ENCODE measurements around the gene ADAMTS17. TPM values are rescaled to one million over a fixed set of nuclear protein-coding genes. Genes with fewer than 3 reads are reported as not detected.

Gene ADAMTS17
- total RNA-seq, 1 experiment from 2014 or later = 7.7 TPM

- Mint-ChIP-seq H3K4me1 (ENCODE audit: insufficient read depth, unreplicated experiment) (peaks cover 31% of the 10 kb centered on the region), H3K9me3 (ENCODE audit: unreplicated experiment) (peaks cover 2% of the 10 kb centered on the region), H3K27me3 (ENCODE audit: insufficient read depth, unreplicated experiment) (no peaks in the 10 kb centered on the region), H3K36me3 (ENCODE audit: insufficient read depth, unreplicated experiment) (no peaks in the 10 kb centered on the region), H3K4me3 (ENCODE audit: unreplicated experiment) (no peak overlapping the region), H3K27ac (ENCODE audit: low read depth, unreplicated experiment) (no peak overlapping the region)
- no peak for TF ChIP-seq CTCF (IDR thresholded peaks at IDR 0.05; ENCODE audit: unreplicated experiment)
- BruUV-seq (replicated peaks) = no TSS peak
- POLR2A ChIA-PET = no interaction called here
- intact Hi-C loops (cut with micrococcal nuclease) = loop anchor here (2.0 kb wide), 1 partner anchor 146 kb away; no protein-coding TSS in a partner anchor
- CTCF ChIA-PET = interaction anchor here (0.8 to 1.8 kb wide), 2 partner anchors 84 to 224 kb away, joined by 4 to 5 read pairs; no protein-coding TSS in a partner anchor
- no peak for DNase-seq (ENCODE audit: unreplicated experiment)
Measured at GRCh38 chr15:100114571-100114970, 227.2 kb downstream of the ADAMTS17 start.

GRCh38 chr15:100114100-100114499, 227.7 kb downstream of the ADAMTS17 start:
- no peaks in the 10 kb centered on the region for H3K9me3 Mint-ChIP-seq (ENCODE audit: unreplicated experiment)
- CTCF ChIA-PET = interaction anchor here (0.6 to 1.8 kb wide), 3 partner anchors 185 to 459 kb away, joined by 3 to 5 read pairs (median 3); no protein-coding TSS in a partner anchor
- no TSS peak for BruUV-seq (replicated peaks)
- TF ChIP-seq CTCF (IDR thresholded peaks at IDR 0.05; ENCODE audit: unreplicated experiment) = no peak
- no peaks in the 10 kb centered on the region for H3K27me3 Mint-ChIP-seq (ENCODE audit: insufficient read depth, unreplicated experiment)
- POLR2A ChIA-PET = no interaction called here
- intact Hi-C loops (cut with micrococcal nuclease) = loop anchor here (2.0 kb wide), 1 partner anchor 145 kb away; no protein-coding TSS in a partner anchor
- peaks cover 31% of the 10 kb centered on the region for H3K4me1 Mint-ChIP-seq (ENCODE audit: insufficient read depth, unreplicated experiment)
- H3K27ac Mint-ChIP-seq (ENCODE audit: low read depth, unreplicated experiment) = no peak overlapping the region
- H3K4me3 Mint-ChIP-seq (ENCODE audit: unreplicated experiment) = no peak overlapping the region
- no peak for DNase-seq (ENCODE audit: unreplicated experiment)
- H3K36me3 Mint-ChIP-seq (ENCODE audit: insufficient read depth, unreplicated experiment) = no peaks in the 10 kb centered on the region

GRCh38 chr15:100113351-100114080, 228.3 kb downstream of the ADAMTS17 start:
- Mint-ChIP-seq H3K27me3 (ENCODE audit: insufficient read depth, unreplicated experiment) (no peaks in the 10 kb centered on the region), H3K27ac (ENCODE audit: low read depth, unreplicated experiment) (no peak overlapping the region), H3K36me3 (ENCODE audit: insufficient read depth, unreplicated experiment) (no peaks in the 10 kb centered on the region), H3K4me3 (ENCODE audit: unreplicated experiment) (no peak overlapping the region), H3K4me1 (ENCODE audit: insufficient read depth, unreplicated experiment) (peaks cover 31% of the 10 kb centered on the region), H3K9me3 (ENCODE audit: unreplicated experiment) (no peaks in the 10 kb centered on the region)
- no TSS peak for BruUV-seq (replicated peaks)
- no peak for DNase-seq (ENCODE audit: unreplicated experiment)
- POLR2A ChIA-PET = no interaction called here
- TF ChIP-seq CTCF (IDR thresholded peaks at IDR 0.05; ENCODE audit: unreplicated experiment) = no peak
- intact Hi-C loops (cut with micrococcal nuclease) = loop anchor here (2.0 kb wide), 1 partner anchor 145 kb away; no protein-coding TSS in a partner anchor
- CTCF ChIA-PET = interaction anchor here (0.6 to 1.2 kb wide), 4 partner anchors 19 to 460 kb away, joined by 3 to 4 read pairs (median 3); no protein-coding TSS in a partner anchor

- no peak for TF ChIP-seq CTCF (IDR thresholded peaks at IDR 0.05; ENCODE audit: unreplicated experiment)
- Mint-ChIP-seq H3K36me3 (ENCODE audit: insufficient read depth, unreplicated experiment) (no peaks in the 10 kb centered on the region), H3K4me3 (ENCODE audit: unreplicated experiment) (no peak overlapping the region), H3K4me1 (ENCODE audit: insufficient read depth, unreplicated experiment) (peaks cover 31% of the 10 kb centered on the region), H3K9me3 (ENCODE audit: unreplicated experiment) (no peaks in the 10 kb centered on the region), H3K27ac (ENCODE audit: low read depth, unreplicated experiment) (peak overlapping the region; percentile 84), H3K27me3 (ENCODE audit: insufficient read depth, unreplicated experiment) (no peaks in the 10 kb centered on the region)
- intact Hi-C loops (cut with micrococcal nuclease) = no loop called here
- ChIA-PET CTCF (interaction anchor here (0.6 to 1.2 kb wide), 3 partner anchors 20 to 268 kb away, joined by 3 to 4 read pairs (median 3); no protein-coding TSS in a partner anchor), POLR2A (interaction anchor here (1.3 to 2.2 kb wide), 2 partner anchors 11 to 35 kb away, joined by 5 to 7 read pairs; no protein-coding TSS in a partner anchor)
- DNase-seq (ENCODE audit: unreplicated experiment) = no peak
- no TSS peak for BruUV-seq (replicated peaks)
Measured at GRCh38 chr15:100112636-100113305, 229.0 kb downstream of the ADAMTS17 start.

Data from MCF 10A (cell line).